AG10803 (cell line): Measurements from ENCODE around the gene KIF5C.
A peak's percentile ranks its signal among the peaks of the same experiment; 100 is the strongest.

Source experiments
- DNase-seq: peaks from one replicate; pipeline ENCODE4 v3.0.0; 2010; ENCODE audit warnings: low read depth
- H3K4me3 ChIP-seq: 2 replicates; pipeline ENCODE4 v1.5.1; 2011; ENCODE audit warnings: mild to moderate bottlenecking, low read length, control low read depth
- TF ChIP-seq, protein P1 (sequence below): conservative IDR thresholded peaks from 2 replicates; pipeline ENCODE4 v1.5.1; 2011; ENCODE audit warnings: mild to moderate bottlenecking, low read length, control low read depth, inconsistent platforms

The KIF5C gene

DNA sequence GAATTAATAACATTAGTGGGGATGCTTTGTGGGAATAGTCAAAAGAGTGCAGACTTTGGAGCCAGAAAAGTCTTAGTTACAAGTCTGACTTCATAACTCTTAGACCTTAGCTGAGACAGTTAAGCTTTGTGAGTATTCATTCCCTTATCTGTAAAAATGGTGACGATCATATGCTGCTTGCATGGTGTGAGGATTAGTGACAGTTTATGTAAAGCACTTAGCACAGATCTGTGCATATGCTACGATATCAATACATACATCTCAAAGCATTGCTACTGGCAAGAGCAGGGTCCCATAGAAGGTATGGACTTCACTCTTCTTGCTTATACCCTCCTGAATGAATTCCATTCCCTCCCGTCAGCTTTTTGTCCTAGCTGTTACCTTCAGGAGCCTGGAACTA lies 106.8 kb downstream of the KIF5C start:
- TF ChIP-seq, protein P1, sequence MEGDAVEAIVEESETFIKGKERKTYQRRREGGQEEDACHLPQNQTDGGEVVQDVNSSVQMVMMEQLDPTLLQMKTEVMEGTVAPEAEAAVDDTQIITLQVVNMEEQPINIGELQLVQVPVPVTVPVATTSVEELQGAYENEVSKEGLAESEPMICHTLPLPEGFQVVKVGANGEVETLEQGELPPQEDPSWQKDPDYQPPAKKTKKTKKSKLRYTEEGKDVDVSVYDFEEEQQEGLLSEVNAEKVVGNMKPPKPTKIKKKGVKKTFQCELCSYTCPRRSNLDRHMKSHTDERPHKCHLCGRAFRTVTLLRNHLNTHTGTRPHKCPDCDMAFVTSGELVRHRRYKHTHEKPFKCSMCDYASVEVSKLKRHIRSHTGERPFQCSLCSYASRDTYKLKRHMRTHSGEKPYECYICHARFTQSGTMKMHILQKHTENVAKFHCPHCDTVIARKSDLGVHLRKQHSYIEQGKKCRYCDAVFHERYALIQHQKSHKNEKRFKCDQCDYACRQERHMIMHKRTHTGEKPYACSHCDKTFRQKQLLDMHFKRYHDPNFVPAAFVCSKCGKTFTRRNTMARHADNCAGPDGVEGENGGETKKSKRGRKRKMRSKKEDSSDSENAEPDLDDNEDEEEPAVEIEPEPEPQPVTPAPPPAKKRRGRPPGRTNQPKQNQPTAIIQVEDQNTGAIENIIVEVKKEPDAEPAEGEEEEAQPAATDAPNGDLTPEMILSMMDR, result no peak
- no peak for DNase-seq
- no peak overlapping the region for H3K4me3 ChIP-seq

DNA sequence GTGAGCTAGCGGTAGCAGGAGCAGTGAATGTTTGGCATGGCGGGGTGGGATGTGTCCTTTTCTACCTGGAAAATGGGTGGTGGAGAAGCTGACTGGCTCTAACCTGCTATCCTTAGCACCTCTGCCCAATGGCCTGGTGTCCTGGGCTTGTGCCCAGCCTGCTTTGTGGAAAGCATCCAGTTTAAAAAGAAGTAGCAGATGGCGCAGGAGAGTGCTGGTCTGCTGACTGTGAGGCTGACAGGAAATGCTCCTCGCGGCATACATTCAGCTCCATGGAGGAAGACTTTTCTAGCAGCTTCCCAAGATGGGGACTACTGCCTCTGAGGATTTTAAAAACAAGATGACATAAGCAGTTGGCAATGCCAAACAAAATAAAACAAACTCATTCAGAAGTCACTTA lies 107.3 kb downstream of the KIF5C start:
- TF ChIP-seq, protein P1, result no peak
- DNase-seq, result peak; percentile 21
- no peak overlapping the region for H3K4me3 ChIP-seq

DNA sequence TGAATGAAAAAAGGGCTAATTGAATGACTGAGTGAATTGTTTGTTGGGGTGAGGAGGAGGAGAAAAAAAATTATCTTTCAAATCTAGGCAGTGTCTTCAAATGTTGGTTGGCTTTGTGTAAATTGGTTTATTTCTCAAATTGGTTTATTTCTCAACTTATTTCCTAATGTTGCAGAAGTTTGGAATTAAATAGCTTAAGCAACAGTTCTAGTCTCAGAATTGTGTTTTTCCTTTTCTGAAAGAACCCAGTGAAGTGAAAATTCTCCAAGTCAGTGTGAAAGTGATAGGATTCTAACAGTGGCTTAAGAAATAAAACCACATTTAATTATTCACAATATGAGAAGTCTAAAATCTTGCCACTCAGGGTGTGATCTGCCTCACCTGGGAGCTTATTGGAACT lies 108.9 kb downstream of the KIF5C start:
- no peak overlapping the region for H3K4me3 ChIP-seq
- TF ChIP-seq, protein P1, result no peak
- DNase-seq, result no peak

DNA sequence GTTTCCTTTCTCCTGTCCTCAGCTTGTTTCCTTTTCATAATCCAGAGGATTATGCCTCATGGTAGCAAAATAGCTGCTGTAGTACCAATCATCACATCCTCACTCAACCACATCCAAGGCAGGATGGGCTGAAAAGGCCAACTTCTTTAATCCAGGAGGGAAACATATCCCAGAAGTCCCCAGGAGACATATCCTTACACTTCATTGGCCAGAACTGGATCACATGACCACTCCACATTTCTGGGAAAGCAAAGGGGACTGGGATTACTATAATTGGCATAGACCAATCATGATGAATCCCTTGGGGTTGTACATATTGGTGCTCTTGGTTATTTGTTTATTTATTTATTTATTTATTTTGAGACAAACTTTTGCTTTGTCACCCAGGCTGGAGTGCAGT lies 109.4 kb downstream of the KIF5C start:
- TF ChIP-seq, protein P1, result no peak
- no peak for DNase-seq
- H3K4me3 ChIP-seq, result no peak overlapping the region

DNA sequence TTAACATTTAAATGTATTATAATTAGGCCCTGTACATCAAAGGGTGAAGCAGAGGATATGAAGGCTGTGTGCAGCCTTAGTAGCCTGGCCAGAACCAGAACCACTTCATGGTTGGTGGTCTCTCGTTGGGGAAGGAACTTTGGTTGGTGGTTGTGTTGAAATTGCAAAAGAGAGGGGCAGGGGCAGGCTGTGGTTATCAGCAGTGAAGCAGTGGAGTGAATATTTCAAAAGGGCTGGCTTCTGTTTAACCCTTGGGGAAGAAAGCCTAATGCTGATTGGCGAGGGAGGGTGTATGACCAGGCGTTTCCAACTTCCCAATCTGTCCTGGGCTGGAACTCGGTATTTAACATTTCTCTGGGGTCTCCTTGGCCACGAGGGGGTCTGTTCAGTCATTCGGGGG lies 112.3 kb downstream of the KIF5C start:
- no peak overlapping the region for H3K4me3 ChIP-seq
- TF ChIP-seq, protein P1, result no peak
- no peak for DNase-seq

DNA sequence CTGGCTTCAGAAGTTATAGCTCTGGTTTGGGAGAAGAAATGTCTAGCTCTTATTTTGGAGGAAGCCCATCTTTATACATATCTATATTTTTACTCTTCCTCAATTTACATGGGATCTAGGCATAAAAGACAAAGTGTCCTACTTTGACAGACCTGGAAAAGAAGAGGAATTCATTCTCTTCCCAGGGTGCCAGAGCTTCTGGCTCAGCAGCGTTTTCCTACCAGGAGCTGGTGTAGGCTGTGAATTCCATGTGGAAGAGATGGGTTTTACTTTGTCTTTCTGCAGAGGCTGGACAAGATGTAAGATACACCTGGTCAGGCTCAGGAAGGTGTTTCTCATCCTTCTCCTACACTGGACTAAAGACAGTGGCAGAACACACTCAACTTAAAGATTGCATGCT lies 113.3 kb downstream of the KIF5C start:
- no peak overlapping the region for H3K4me3 ChIP-seq
- no peak for DNase-seq
- TF ChIP-seq, protein P1, result no peak

DNA sequence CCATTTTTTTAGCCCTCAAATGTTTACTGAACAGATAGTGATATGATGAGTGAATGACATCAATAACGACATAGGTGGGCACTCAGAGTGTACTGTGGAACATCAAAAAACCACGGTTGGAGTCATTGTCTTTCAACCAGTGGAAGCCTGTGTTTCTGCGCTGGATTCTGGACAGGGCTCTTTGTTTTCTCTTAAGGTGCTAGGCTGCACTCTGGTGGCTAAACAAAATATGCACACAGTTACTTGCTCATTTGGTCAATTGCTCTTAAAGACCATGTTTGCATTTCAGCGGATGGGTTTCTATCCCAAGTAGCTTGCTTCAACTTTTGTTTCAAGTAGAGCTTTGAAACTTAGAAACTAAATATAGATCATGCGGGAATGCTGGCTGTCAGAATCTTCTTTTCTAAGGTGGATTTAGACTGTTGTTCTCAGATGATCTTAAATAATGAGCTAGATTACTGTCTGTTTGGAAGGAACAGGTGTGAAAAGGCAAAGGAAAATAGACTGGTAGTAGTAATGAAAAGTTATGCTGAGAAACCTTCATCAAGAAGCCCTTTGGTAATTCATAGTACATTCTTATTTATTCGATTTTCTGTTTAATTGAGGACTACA lies 115.0 kb downstream of the KIF5C start:
- DNase-seq, result peak; percentile 85
- TF ChIP-seq, protein P1, result peak; percentile 88
- H3K4me3 ChIP-seq, result no peak overlapping the region
